K562 (cell line): Measurements from ENCODE around the gene UNC79. TPM values are rescaled to one million over a fixed set of nuclear protein-coding genes. Genes with fewer than 3 reads are reported as not detected.

Experiments used
- ATAC-seq: fragments of 200-7000 bp; cut with Tn5 transposase; 3 replicates; pipeline ENCODE4 v1.9.1; 2020; ENCODE audit warnings: moderate library complexity
- BruUV-seq: library from RNA; stranded (reverse); fragments of 400-500 nt; replicated peaks from 2 replicates; lab custom pipeline; 2021; lab: Mats Ljungman, UMichigan
- CTCF ChIA-PET: fragments of 300-600 bp; formaldehyde crosslinking; extraction: SDS; loops from one replicate; lab custom pipeline; 2021; ENCODE audit warnings: low intra/inter-chr PET ratio; lab: Yijun Ruan, JAX
- POLR2A ChIA-PET: fragments of 300-600, 350-650 bp; sonication (Branson Sonifier 250); formaldehyde crosslinking; extraction: SDS; loops from one replicate; lab custom pipeline; 2021; ENCODE audit warnings: antibody characterized with exemption, inconsistent platforms; lab: Yijun Ruan, JAX
- DNase-seq, 4 experiments: peaks; one replicate each; pipeline versions ENCODE4 v3.0.0 to v3.0.0-alpha.2; 2011 to 2018; ENCODE audit warnings: low spot score in 3 of 4, mixed read lengths in 3 of 4; ENCODE audit errors: extremely low read depth in 1 of 4
- FAIRE-seq: peaks from 2 replicates; lab custom pipeline; 2011; peaks lifted over from hg19 to GRCh38; lab: Jason Lieb, UNC
- H2AFZ ChIP-seq: 2 replicates; pipeline ENCODE4 v1.6.0; 2011; ENCODE audit warnings: low read depth, low read length, control low read depth, inconsistent platforms
- H3K27ac ChIP-seq: fragments of 200-600 bp; 3 replicates; pipeline ENCODE4 v1.8.0; 2011; ENCODE audit warnings: low read depth, mild to moderate bottlenecking, control low read depth, inconsistent platforms, low read length, moderate library complexity, mixed read lengths; ENCODE audit errors: extremely low read depth
- H3K27me3 ChIP-seq, 2 experiments: fragments of 300-600 bp in 1 of 2; 2 replicates in 1 of 2; 3 replicates in 1 of 2; pipeline versions ENCODE4 v1.6.0 to v1.8.0; 2011; ENCODE audit warnings: inconsistent platforms in 2 of 2, low read length in 2 of 2, mild to moderate bottlenecking in 1 of 2, mixed read lengths in 1 of 2, moderate library complexity in 1 of 2; ENCODE audit not compliant: control insufficient read depth in 2 of 2, insufficient read depth in 2 of 2
- H3K36me3 ChIP-seq: fragments of 300-600 bp; 3 replicates; pipeline ENCODE4 v1.8.0; 2011; ENCODE audit warnings: mild to moderate bottlenecking, low read length, inconsistent platforms; ENCODE audit not compliant: control insufficient read depth, insufficient read depth
- H3K4me1 ChIP-seq, 2 experiments: fragments of 200-600 bp in 1 of 2; replicated peaks in 1 of 2; 2 replicates in 1 of 2; 3 replicates in 1 of 2; pipeline versions ENCODE4 v1.5.1 to v1.8.0; 2011; ENCODE audit warnings: inconsistent platforms in 2 of 2, low read length in 2 of 2, mild to moderate bottlenecking in 1 of 2, mixed read lengths in 1 of 2, moderate library complexity in 1 of 2; ENCODE audit not compliant: control insufficient read depth in 2 of 2, insufficient read depth in 2 of 2
- H3K4me2 ChIP-seq: 2 replicates; pipeline ENCODE4 v1.6.1; 2011; ENCODE audit warnings: low read length, control low read depth, inconsistent platforms, mixed read lengths; ENCODE audit not compliant: insufficient read depth
- H3K4me3 ChIP-seq: fragments of 200-600 bp; sonication (generic), shearing (Covaris generic); 2 replicates; pipeline ENCODE4 v1.5.1; 2016; ENCODE audit warnings: control low read depth, inconsistent platforms
- H3K79me2 ChIP-seq: fragments of 200-600 bp; 3 replicates; pipeline ENCODE4 v1.8.0; 2011; ENCODE audit warnings: low read length, inconsistent platforms; ENCODE audit not compliant: control insufficient read depth, insufficient read depth
- H3K9ac ChIP-seq, 2 experiments: 2 replicates each; pipeline versions ENCODE4 v1.6.0 to v1.6.1; 2011; ENCODE audit warnings: low read depth in 2 of 2, low read length in 2 of 2, control low read depth in 1 of 2, inconsistent platforms in 1 of 2, mild to moderate bottlenecking in 1 of 2, mixed read lengths in 1 of 2; ENCODE audit not compliant: insufficient read depth in 1 of 2
- H3K9me1 ChIP-seq: one replicate; pipeline ENCODE4 v1.6.0; 2011; ENCODE audit warnings: inconsistent platforms, mild to moderate bottlenecking, low read length, moderate library complexity; ENCODE audit not compliant: control insufficient read depth, insufficient read depth
- H3K9me3 ChIP-seq: replicated peaks from 2 replicates; pipeline ENCODE4 v1.5.1; 2011; ENCODE audit warnings: low read depth, low read length, inconsistent platforms; ENCODE audit not compliant: control insufficient read depth, insufficient read depth
- H4K20me1 ChIP-seq: replicated peaks from 2 replicates; pipeline ENCODE4 v1.6.1; 2011; ENCODE audit warnings: low read length, inconsistent platforms, mixed read lengths; ENCODE audit not compliant: control insufficient read depth, insufficient read depth
- ATF4 ChIP-seq: fragments of 450-650 bp; formaldehyde crosslinking; IDR thresholded peaks from 2 replicates; pipeline ENCODE4 v1.4.0; 2022; ENCODE audit warnings: mild to moderate bottlenecking, moderate library complexity
- CUX1 ChIP-seq: fragments of 200-800 bp; sonication (Bioruptor generic); IDR thresholded peaks from 2 replicates; pipeline ENCODE4 v1.6.1; 2016; ENCODE audit warnings: missing genetic modification characterization, missing compliant biosample characterization
- DPF2 ChIP-seq: fragments of 450-650 bp; IDR thresholded peaks from 2 replicates; pipeline ENCODE4 v1.6.1; 2016
- E2F6 ChIP-seq, 2 experiments: IDR thresholded peaks; 2 replicates each; pipeline ENCODE4 v1.6.1; 2011; ENCODE audit warnings: borderline replicate concordance in 1 of 2, control low read depth in 1 of 2, low read depth in 1 of 2, low read length in 1 of 2, mild to moderate bottlenecking in 1 of 2, mixed read lengths in 1 of 2, moderate library complexity in 1 of 2; ENCODE audit not compliant: insufficient read depth in 1 of 2, insufficient read length in 1 of 2, poor library complexity in 1 of 2, severe bottlenecking in 1 of 2; ENCODE audit errors: extremely low read depth in 1 of 2
- GTF2B ChIP-seq: IDR thresholded peaks from 2 replicates; pipeline ENCODE4 v1.6.1; 2011; ENCODE audit not compliant: insufficient read length; ENCODE audit errors: extremely low read depth
- HIVEP1 ChIP-seq: fragments of 250-450 bp; sonication (Bioruptor Pico); IDR thresholded peaks from 2 replicates; pipeline ENCODE4 v1.4.0; 2020; ENCODE audit warnings: mild to moderate bottlenecking
- ILK ChIP-seq: fragments of 450-650 bp; IDR thresholded peaks from 2 replicates; pipeline ENCODE4 v1.6.1; 2016; ENCODE audit warnings: missing genetic modification characterization, low read depth, mild to moderate bottlenecking, missing compliant biosample characterization, moderate library complexity, borderline replicate concordance
- KDM1A ChIP-seq, 2 experiments: fragments of 450-650 bp; IDR thresholded peaks; 2 replicates each; pipeline ENCODE4 v1.6.1; 2016; ENCODE audit warnings: mild to moderate bottlenecking in 2 of 2
- KHSRP ChIP-seq: fragments of 450-650 bp; IDR thresholded peaks from 2 replicates; pipeline ENCODE4 v1.6.1; 2017
- RFX7 ChIP-seq: fragments of 250-450 bp; sonication (Bioruptor Pico); IDR thresholded peaks from 2 replicates; pipeline ENCODE4 v1.5.1; 2021; ENCODE audit warnings: mild to moderate bottlenecking
- SRSF1 ChIP-seq: fragments of 200-400 bp; formaldehyde crosslinking; IDR thresholded peaks from 2 replicates; pipeline ENCODE4 v1.6.1; 2017; ENCODE audit warnings: mild to moderate bottlenecking, low read depth, low read length, moderate library complexity
- TFAP4 ChIP-seq: sonication (generic); formaldehyde crosslinking; IDR thresholded peaks from 2 replicates; pipeline ENCODE4 v1.8.0; 2022; ENCODE audit warnings: missing genetic modification reagents, mild to moderate bottlenecking, moderate library complexity, borderline replicate concordance
- ZNF3 ChIP-seq: fragments of 250-450 bp; sonication (Bioruptor Pico); IDR thresholded peaks from 2 replicates; pipeline ENCODE4 v1.5.0; 2021; ENCODE audit warnings: mild to moderate bottlenecking, moderate library complexity
- ZNF695 ChIP-seq: fragments of 450-650 bp; formaldehyde crosslinking; IDR thresholded peaks from 2 replicates; pipeline ENCODE4 v1.4.0; 2020; ENCODE audit warnings: mild to moderate bottlenecking, moderate library complexity
- ZSCAN29 ChIP-seq: fragments of 450-650 bp; IDR thresholded peaks from 2 replicates; pipeline ENCODE4 v1.6.1; 2017
- WGBS: fragments of 100-300 bp; shearing (Covaris generic); methylation state at CpG from one replicate; pipeline ENCODE4 v1.1.6; 2016; ENCODE audit warnings: low coverage, mixed read lengths; ENCODE audit not compliant: insufficient coverage; ENCODE audit errors: missing lambda C conversion rate; 5-methylcytosine and 5-hydroxymethylcytosine counted together
- in situ Hi-C: fragments of 300-500 bp; cut with MboI; formaldehyde crosslinking; loops from 4 replicates; pipeline ENCODE4 v1.15.0; 2018; ENCODE audit warnings: inconsistent platforms, mixed read lengths
- intact Hi-C: fragments of 100-400 bp; cut with micrococcal nuclease; formaldehyde crosslinking; loops from 2 replicates; pipeline ENCODE4 v1.14.2; 2022
- polyA plus RNA-seq, 8 experiments: library from polyadenylated mRNA; depleted of rRNA in 4 of 8; stranded (reverse) in 5 of 8; unstranded in 3 of 8; fragments of >200 nt; fragmentation: Nextera tagmentation in 2 of 8; fragmentation: Illumina TruSeq in 1 of 8; extraction: Ambion mirVana in 2 of 8; extraction: Trizol in 1 of 8; gene quantifications; 2 replicates each; pipeline versions ENCODE4 v1.2.1 to v1.2.3, GENCODE V29; 2011 to 2014; ENCODE audit warnings: inconsistent platforms in 1 of 8, missing spikeins in 1 of 8
- total RNA-seq, 7 experiments: library from RNA; depleted of rRNA in 6 of 7; stranded (reverse); fragments of >200 nt in 6 of 7; fragmentation: Illumina TruSeq in 2 of 7; extraction: Trizol in 2 of 7; gene quantifications; 2 replicates each; pipeline versions ENCODE4 v1.2.1 to v1.2.3, GENCODE V29; 2011 to 2021; ENCODE audit warnings: low replicate concordance in 1 of 7

UNC79 gene
- total and polyA plus RNA-seq, 9 of the 15 experiments (the other 6 are each of a cell fraction or from before 2014, with no cell fraction given): under 0.01 to 0.04 (median 0.01) TPM; not detected in 6

DNA sequence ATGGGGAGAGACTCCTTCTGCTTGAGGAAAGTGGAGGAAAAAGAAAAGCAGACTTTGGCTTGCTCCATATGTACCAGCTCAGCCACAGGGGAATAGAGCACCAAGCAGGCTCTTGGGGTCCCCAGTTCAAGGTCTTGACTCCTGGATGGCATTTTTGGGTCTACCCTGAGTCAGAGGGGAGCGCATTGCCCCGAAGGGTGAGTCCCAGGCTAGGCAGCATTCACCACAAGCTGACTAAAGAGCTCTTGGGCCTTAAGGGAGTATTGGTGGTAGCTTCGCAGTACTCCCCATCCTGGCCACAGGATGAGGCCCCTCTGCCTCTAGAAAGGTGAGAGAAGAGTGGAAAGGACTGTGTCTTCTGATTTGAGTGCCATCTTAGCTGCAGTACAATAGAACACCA, 19.8 kb upstream of the UNC79 start:
- CTCF ChIA-PET: no interaction called here
- no peak overlapping the region for H2AFZ ChIP-seq
- ATAC-seq: no peak
- no peaks in the 10 kb centered on the region for H3K36me3 ChIP-seq
- DNase-seq: no peak
- H3K4me1 ChIP-seq: no peaks in the 10 kb centered on the region
- H3K27ac ChIP-seq: no peak overlapping the region
- POLR2A ChIA-PET: interaction anchor here (0.6 to 1.0 kb wide), 2 partner anchors 13 to 204 kb away, joined by 3 read pairs; partner anchors contain the start of genes GON7 and UBR7
- intact Hi-C loops: no loop called here
- no peaks in the 10 kb centered on the region for H3K9me3 ChIP-seq
- in situ Hi-C loops: no loop called here
- H3K4me2 ChIP-seq: no peak overlapping the region
- 0% methylated on average over 3 of the region's 3 CpGs for WGBS
- FAIRE-seq: no peak
- no peaks in the 10 kb centered on the region for H4K20me1 ChIP-seq
- BruUV-seq: no TSS peak
- H3K27me3 ChIP-seq: no peaks in the 10 kb centered on the region
- no peaks in the 10 kb centered on the region for H3K9me1 ChIP-seq
- H3K79me2 ChIP-seq: no peaks in the 10 kb centered on the region
- no peak overlapping the region for H3K9ac ChIP-seq
- H3K4me3 ChIP-seq: no peak overlapping the region
- no peak for TF ChIP-seq GTF2B
- no peak for TF ChIP-seq ZSCAN29
- TF ChIP-seq KHSRP: no peak
- TF ChIP-seq ZNF695: no peak
- no peak for TF ChIP-seq ZNF3 (CRISPR knock-in tag)
- no peak for TF ChIP-seq HIVEP1
- no peak for TF ChIP-seq SRSF1
- no peak for TF ChIP-seq ILK (tag)
- no peak for TF ChIP-seq ATF4 (CRISPR knock-in tag)
- no peak for TF ChIP-seq RFX7
- no peak for TF ChIP-seq CUX1
- no peak for TF ChIP-seq KDM1A (IDR thresholded peaks at IDR 0.05)
- no peak for TF ChIP-seq E2F6 (IDR thresholded peaks at IDR 0.05; ENCODE audit: borderline replicate concordance in 1 of 2, extremely low read depth in 1 of 2, insufficient read depth in 1 of 2, insufficient read length in 1 of 2, low read depth in 1 of 2, low read length in 1 of 2, poor library complexity in 1 of 2, severe bottlenecking in 1 of 2)
- TF ChIP-seq DPF2: no peak
- TF ChIP-seq TFAP4 (CRISPR knock-in tag): no peak
